ENCODE data around the gene FILIP1.

- no peak for TF ChIP-seq CTCF (IDR thresholded peaks at IDR 0.05; ENCODE audit: insufficient read depth, low read length, poor library complexity, severe bottlenecking)
- TF ChIP-seq EZH2phosphoT487 (conservative IDR thresholded peaks at IDR 0.05; ENCODE audit: low read length): no peak
Observed at GRCh38 chr6:75368864-75369402, 124.7 kb downstream of the FILIP1 start.

Measured in SU-DHL-6 (cell line).